ENCODE data around the gene FOXL1. TPM values are rescaled to one million over a fixed set of nuclear protein-coding genes. Genes with fewer than 3 reads are reported as not detected.

FOXL1 gene
- total and polyA plus RNA-seq, 5 donors = 0.75 to 1.8 (median 1.5) TPM

- Histone ChIP-seq H3K27ac (ENCODE audit: low read length) (no peak overlapping the region), H3K9me3 (ENCODE audit: control insufficient read depth, low read length) (no peaks in the 10 kb centered on the region), H3K27me3 (ENCODE audit: control insufficient read depth, insufficient read depth) (no peaks in the 10 kb centered on the region), H3K4me1 (ENCODE audit: control insufficient read depth, insufficient read depth, low read length) (no peaks in the 10 kb centered on the region), H3K4me3 (ENCODE audit: low read length) (no peak overlapping the region)
- DNase-seq = no peak
- intact Hi-C loops (cut with DNase I) = no loop called here
- 76% methylated on average over 12 of the region's 12 CpGs for WGBS
- ATAC-seq = no peak
Observed at GRCh38 chr16:86626284-86626683, 47.9 kb downstream of the FOXL1 start.

DNA sequence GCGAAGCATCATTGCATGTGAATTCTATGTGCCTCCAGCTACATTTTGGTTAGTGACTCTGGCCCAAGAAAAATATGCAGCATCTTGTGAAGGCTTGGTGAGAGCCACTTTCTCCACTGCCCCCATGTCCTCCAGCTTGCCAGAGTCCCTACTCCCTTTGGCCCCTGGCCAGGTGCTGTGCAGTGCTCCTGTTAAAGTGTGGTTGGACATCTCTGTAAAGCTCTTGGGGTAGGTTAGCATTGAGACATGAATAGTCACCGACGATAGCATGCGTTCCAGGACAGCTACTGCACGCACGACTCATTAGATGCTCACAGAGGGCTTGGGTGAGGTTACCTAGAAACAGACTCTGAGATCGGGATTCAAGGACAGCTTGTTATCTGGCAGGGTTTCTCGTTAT, 48.6 kb downstream of the FOXL1 start:
- DNase-seq (no peak), ATAC-seq (no peak)
- Histone ChIP-seq H3K9me3 (ENCODE audit: control insufficient read depth, low read length) (no peaks in the 10 kb centered on the region), H3K27ac (ENCODE audit: low read length) (no peak overlapping the region), H3K27me3 (ENCODE audit: control insufficient read depth, insufficient read depth) (no peaks in the 10 kb centered on the region), H3K4me3 (ENCODE audit: low read length) (no peak overlapping the region), H3K4me1 (ENCODE audit: control insufficient read depth, insufficient read depth, low read length) (no peaks in the 10 kb centered on the region)
- intact Hi-C loops (cut with DNase I) = no loop called here
- 95% methylated on average over 8 of the region's 8 CpGs for WGBS

DNA sequence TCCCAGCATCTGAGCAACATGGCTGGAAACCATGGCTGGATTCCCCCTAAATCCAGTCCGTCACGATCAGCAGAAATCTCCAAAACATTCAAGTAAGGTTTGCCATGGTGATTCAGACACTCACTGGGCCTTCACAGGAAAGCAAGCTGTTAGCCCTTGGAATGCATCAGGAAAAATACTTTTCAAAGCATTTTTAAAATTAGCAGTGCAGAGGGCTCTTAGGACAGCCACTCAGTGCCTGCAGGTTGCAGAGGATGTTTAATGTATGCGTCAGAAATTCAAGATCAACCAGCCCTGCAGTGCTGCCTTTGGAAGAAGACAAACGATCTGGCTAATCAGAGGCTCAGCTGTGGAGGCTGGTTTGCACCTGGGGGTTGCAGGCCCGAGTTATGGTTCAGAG, 50.3 kb downstream of the FOXL1 start:
- WGBS = 79% methylated on average over 5 of the region's 5 CpGs
- H3K9me3 ChIP-seq (ENCODE audit: control insufficient read depth, low read length) = no peaks in the 10 kb centered on the region
- no peak for ATAC-seq
- no peak for DNase-seq
- H3K4me3 ChIP-seq (ENCODE audit: low read length) = no peak overlapping the region
- no peaks in the 10 kb centered on the region for H3K27me3 ChIP-seq (ENCODE audit: control insufficient read depth, insufficient read depth)
- intact Hi-C loops (cut with DNase I) = no loop called here
- H3K27ac ChIP-seq (ENCODE audit: low read length) = no peak overlapping the region
- no peaks in the 10 kb centered on the region for H3K4me1 ChIP-seq (ENCODE audit: control insufficient read depth, insufficient read depth, low read length)

GRCh38 chr16:86630471-86630870, 52.1 kb downstream of the FOXL1 start:
- intact Hi-C loops (cut with DNase I) = no loop called here
- WGBS = 87% methylated on average over 13 of the region's 13 CpGs
- DNase-seq = no peak
- Histone ChIP-seq H3K9me3 (ENCODE audit: control insufficient read depth, low read length) (no peaks in the 10 kb centered on the region), H3K27me3 (ENCODE audit: control insufficient read depth, insufficient read depth) (no peaks in the 10 kb centered on the region), H3K4me1 (ENCODE audit: control insufficient read depth, insufficient read depth, low read length) (no peaks in the 10 kb centered on the region), H3K4me3 (ENCODE audit: low read length) (no peak overlapping the region), H3K27ac (ENCODE audit: low read length) (no peak overlapping the region)
- no peak for ATAC-seq

- ATAC-seq (no peak), DNase-seq (peak in 1 of 3 donors; percentile 8)
- intact Hi-C loops (cut with DNase I) = no loop called here
- WGBS = 82% methylated on average over 9 of the region's 9 CpGs
- Histone ChIP-seq H3K27me3 (ENCODE audit: control insufficient read depth, insufficient read depth) (no peaks in the 10 kb centered on the region), H3K27ac (ENCODE audit: low read length) (no peak overlapping the region), H3K9me3 (ENCODE audit: control insufficient read depth, low read length) (no peaks in the 10 kb centered on the region), H3K4me1 (ENCODE audit: control insufficient read depth, insufficient read depth, low read length) (no peaks in the 10 kb centered on the region), H3K4me3 (ENCODE audit: low read length) (no peak overlapping the region)
Observed at GRCh38 chr16:86631444-86631843, 53.1 kb downstream of the FOXL1 start.

Other genes starting within 250 kb of the FOXL1 start
- under 1 TPM; 0.14 to 0.71 (median 0.28) TPM for gene FOXF1, start 68.0 kb upstream of the FOXL1 start, total RNA-seq
- 0.84 TPM for gene FOXF1, start 68.0 kb upstream of the FOXL1 start, polyA plus RNA-seq
- gene MTHFSD, start 23.3 kb upstream of the FOXL1 start, total RNA-seq = 10 to 100 TPM in 3 of 4 donors, 1 to 10 TPM in 1; 9.0 to 14.7 (median 12.5) TPM
- 8.8 TPM for gene MTHFSD, start 23.3 kb upstream of the FOXL1 start, polyA plus RNA-seq
- gene FOXC2, start 11.7 kb upstream of the FOXL1 start, total RNA-seq = 1 to 10 TPM; 2.3 to 3.7 (median 2.8) TPM
- 1.1 TPM for gene FOXC2, start 11.7 kb upstream of the FOXL1 start, polyA plus RNA-seq

All from right cardiac atrium (tissue), 5 donors.